ENCODE data around the gene GOLT1B. TPM values are rescaled to one million over a fixed set of nuclear protein-coding genes. Genes with fewer than 3 reads are reported as not detected.
"Not testable (repeated sequence)": the region's sequence is repeated elsewhere in the genome, so short reads cannot be mapped to it uniquely, and the experiment has no call there.

The GOLT1B gene
- 38.8 and 45.9 TPM in 2 replicates for total RNA-seq (2014; rRNA removed; shearing (Covaris generic))

GRCh38 chr12:21501258-21502163, at the start of gene GOLT1B, which contains the start of gene RECQL:
GOLT1B (plus strand) TSS chr12:21501789; CDS start chr12:21501924, 135 bp downstream.
RECQL (minus strand) TSS chr12:21501635; CDS start chr12:21499570, 2,065 bp downstream.
- H3K27ac ChIP-seq = peak within 1 kb of the TSS; percentile 66
- H3K36me3 ChIP-seq = no peaks in the 10 kb centered on the region
- no peaks in the 10 kb centered on the region for H3K9me3 ChIP-seq (replicated peaks)
- peaks cover 8% of the 10 kb centered on the region; the same call in 1 of the 2 replicates for H3K4me1 ChIP-seq
- peak within 1 kb of the TSS; percentile 86 for H3K4me3 ChIP-seq
- H3K27me3 ChIP-seq = no peaks in the 10 kb centered on the region
- peak; percentile 93 to 98 for DNase-seq

GRCh38 chr12:21453312-21453852, 48.2 kb upstream of the GOLT1B start:
- H3K27me3 ChIP-seq = no peaks in the 10 kb centered on the region
- no peaks in the 10 kb centered on the region for H3K9me3 ChIP-seq (replicated peaks)
- no peak overlapping the region for H3K27ac ChIP-seq
- no peaks in the 10 kb centered on the region for H3K4me1 ChIP-seq
- H3K4me3 ChIP-seq = no peak overlapping the region
- H3K36me3 ChIP-seq = peaks cover 18% of the 10 kb centered on the region
- DNase-seq = no peak

- H3K36me3 ChIP-seq = peaks cover 15% of the 10 kb centered on the region
- H3K4me1 ChIP-seq = no peaks in the 10 kb centered on the region
- no peak for DNase-seq
- H3K4me3 ChIP-seq = no peak overlapping the region
- no peaks in the 10 kb centered on the region for H3K27me3 ChIP-seq
- H3K9me3 ChIP-seq (replicated peaks) = no peaks in the 10 kb centered on the region
- no peak overlapping the region for H3K27ac ChIP-seq
Measured at GRCh38 chr12:21456291-21456780, 45.3 kb upstream of the GOLT1B start.

DNA sequence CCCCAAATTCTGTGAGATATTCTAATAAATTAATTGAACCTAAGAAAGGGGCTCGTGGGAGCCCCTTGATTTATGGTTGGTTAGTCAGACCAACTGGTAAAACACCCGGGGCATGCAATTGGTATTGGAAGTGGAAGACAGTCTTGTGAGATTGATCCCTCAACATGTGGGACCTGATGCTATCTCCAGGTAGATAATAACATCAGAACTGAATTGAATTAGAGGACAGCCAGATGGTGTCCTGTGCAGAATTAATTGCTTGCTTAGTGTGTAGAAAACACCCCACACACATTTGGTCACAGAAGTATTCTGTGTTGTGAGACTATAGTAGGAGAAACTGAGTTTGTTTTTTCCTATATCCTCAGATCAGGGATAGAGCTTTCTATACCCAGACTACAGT, 42.1 kb upstream of the GOLT1B start:
- peaks cover 12% of the 10 kb centered on the region for H3K36me3 ChIP-seq
- no peak for DNase-seq
- H3K9me3 ChIP-seq (replicated peaks) = no peaks in the 10 kb centered on the region
- H3K4me3 ChIP-seq = no peak overlapping the region
- H3K4me1 ChIP-seq = no peaks in the 10 kb centered on the region
- H3K27me3 ChIP-seq = no peaks in the 10 kb centered on the region
- no peak overlapping the region for H3K27ac ChIP-seq

DNA sequence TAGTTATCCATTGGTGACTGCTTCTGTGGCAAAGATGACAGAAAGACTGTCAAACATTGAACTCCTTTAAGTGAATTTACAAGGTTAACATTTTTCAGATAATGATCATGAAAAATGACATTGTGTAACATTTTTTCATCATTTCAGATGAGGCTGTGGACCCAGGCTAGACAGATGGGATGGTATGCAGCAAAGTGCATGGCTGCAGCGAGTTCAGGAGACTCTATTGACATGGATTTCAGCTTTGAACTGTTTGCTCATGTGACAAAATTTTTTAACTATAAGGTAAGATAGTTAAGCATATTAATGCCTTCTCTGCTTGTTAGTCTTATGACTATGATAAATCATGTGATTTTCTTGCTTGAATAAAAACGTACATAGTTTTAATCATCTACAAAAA, 34.3 kb upstream of the GOLT1B start:
- H3K36me3 ChIP-seq = peaks cover 14% of the 10 kb centered on the region
- not testable (repeated sequence) for H3K9me3 ChIP-seq (replicated peaks)

DNA sequence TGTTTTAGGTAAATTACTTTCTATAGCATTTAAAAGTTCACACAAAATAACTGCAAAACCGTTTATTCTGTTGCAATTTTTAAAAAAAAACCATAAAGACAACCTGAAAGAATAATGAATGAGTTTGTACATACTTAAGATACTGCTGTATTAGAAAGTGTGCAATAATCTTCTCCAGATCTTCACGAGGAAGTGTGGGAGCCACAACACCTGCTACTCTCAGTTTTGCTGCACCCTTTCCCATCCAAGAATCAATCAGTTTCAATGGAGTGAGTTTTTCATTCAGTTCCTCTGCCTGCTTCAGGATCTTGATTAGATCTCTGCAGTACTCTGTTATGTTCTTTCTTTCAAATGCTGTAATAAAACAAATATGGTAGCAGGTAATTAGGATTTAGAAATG, 30.3 kb upstream of the GOLT1B start:
- Histone ChIP-seq H3K4me1 (no peaks in the 10 kb centered on the region), H3K27me3 (no peaks in the 10 kb centered on the region), H3K4me3 (no peak overlapping the region), H3K27ac (no peak overlapping the region), H3K36me3 (peaks cover 40% of the 10 kb centered on the region), H3K9me3 (replicated peaks) (no peaks in the 10 kb centered on the region)
- DNase-seq = no peak

More for the DNA sequence above, 34.3 kb upstream of the GOLT1B start:
- not testable (repeated sequence) for H3K4me1 ChIP-seq, DNase-seq, H3K27me3 ChIP-seq, H3K4me3 ChIP-seq, H3K27ac ChIP-seq

DNA sequence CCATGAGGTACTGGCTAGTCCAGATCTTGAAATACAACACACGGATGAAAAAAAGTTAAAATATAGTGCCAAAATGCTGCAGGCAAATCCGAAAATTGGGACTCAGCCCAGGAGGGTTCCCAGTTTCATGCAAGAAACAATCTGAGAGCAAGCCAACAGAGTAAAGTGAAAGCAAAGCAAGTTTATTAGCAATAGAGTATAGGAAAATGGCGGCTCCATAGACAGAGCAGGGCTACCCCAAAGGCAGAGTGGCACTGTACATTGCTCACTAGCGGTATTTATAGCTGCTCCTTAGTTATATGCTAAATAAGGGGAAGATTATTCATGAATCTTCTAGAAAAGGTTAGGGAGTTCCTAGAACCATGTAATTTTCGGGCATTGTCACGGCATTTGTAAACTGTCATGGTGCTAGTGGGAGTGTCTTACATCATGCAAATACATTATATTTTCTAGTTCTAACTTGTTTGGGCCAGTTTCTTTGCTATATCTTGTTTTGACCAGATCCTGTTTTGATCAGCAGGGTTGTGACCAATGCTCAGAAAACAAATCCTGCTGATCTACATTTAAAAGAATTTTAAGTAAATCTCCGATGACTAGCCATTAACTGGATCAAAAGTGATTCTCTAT, 29.3 kb upstream of the GOLT1B start:
- DNase-seq = no peak
- Histone ChIP-seq H3K9me3 (replicated peaks) (no peaks in the 10 kb centered on the region), H3K27ac (no peak overlapping the region), H3K36me3 (peaks cover 43% of the 10 kb centered on the region), H3K4me3 (no peak overlapping the region), H3K27me3 (no peaks in the 10 kb centered on the region), H3K4me1 (no peaks in the 10 kb centered on the region)

GRCh38 chr12:21475552-21475951, 26.0 kb upstream of the GOLT1B start:
- Histone ChIP-seq H3K4me1 (peaks cover 4% of the 10 kb centered on the region; the same call in 1 of the 2 replicates), H3K36me3 (peaks cover 48% of the 10 kb centered on the region), H3K27ac (no peak overlapping the region), H3K4me3 (no peak overlapping the region), H3K9me3 (replicated peaks) (no peaks in the 10 kb centered on the region), H3K27me3 (no peaks in the 10 kb centered on the region)
- DNase-seq = no peak

- no peak for DNase-seq
- Histone ChIP-seq H3K4me3 (no peak overlapping the region), H3K9me3 (replicated peaks) (no peaks in the 10 kb centered on the region), H3K36me3 (peaks cover 40% of the 10 kb centered on the region), H3K27ac (no peak overlapping the region), H3K27me3 (no peaks in the 10 kb centered on the region), H3K4me1 (peaks cover 4% of the 10 kb centered on the region; the same call in 1 of the 2 replicates)
Measured at GRCh38 chr12:21476949-21477348, 24.6 kb upstream of the GOLT1B start.

GRCh38 chr12:21478756-21479455, 22.7 kb upstream of the GOLT1B start:
- H3K27ac ChIP-seq = peak overlapping the region; percentile 9; the same call in 1 of the 2 replicates
- peak; percentile 31 to 39 for DNase-seq
- H3K9me3 ChIP-seq (replicated peaks) = no peaks in the 10 kb centered on the region
- no peak overlapping the region for H3K4me3 ChIP-seq
- H3K27me3 ChIP-seq = no peaks in the 10 kb centered on the region
- H3K4me1 ChIP-seq = peaks cover 4% of the 10 kb centered on the region; the same call in 1 of the 2 replicates
- peaks cover 35% of the 10 kb centered on the region for H3K36me3 ChIP-seq

DNA sequence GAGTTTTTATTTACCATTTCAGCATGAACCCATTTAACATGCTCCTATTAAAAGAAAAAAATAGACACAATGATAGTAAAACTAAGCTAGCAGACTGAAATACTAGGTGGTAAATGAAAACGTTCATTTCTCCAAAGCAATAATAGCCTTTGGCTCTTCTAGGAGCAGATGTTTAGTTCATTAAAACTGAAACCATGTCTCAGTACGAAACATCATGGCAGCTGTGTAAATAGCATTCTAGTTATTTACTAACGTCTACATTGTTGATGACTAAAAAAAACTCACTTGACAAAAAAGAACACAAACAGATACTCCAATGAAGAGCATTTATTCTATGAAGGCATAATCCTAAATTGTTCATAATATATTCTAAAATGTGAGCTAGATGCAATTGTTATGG, 18.1 kb upstream of the GOLT1B start:
- H3K36me3 ChIP-seq = peaks cover 15% of the 10 kb centered on the region; the same call in 1 of the 2 replicates
- H3K4me3 ChIP-seq = no peak overlapping the region
- H3K4me1 ChIP-seq = peaks cover 1% of the 10 kb centered on the region; the same call in 1 of the 2 replicates
- H3K27me3 ChIP-seq = no peaks in the 10 kb centered on the region
- no peaks in the 10 kb centered on the region for H3K9me3 ChIP-seq (replicated peaks)
- no peak for DNase-seq
- H3K27ac ChIP-seq = no peak overlapping the region

DNA sequence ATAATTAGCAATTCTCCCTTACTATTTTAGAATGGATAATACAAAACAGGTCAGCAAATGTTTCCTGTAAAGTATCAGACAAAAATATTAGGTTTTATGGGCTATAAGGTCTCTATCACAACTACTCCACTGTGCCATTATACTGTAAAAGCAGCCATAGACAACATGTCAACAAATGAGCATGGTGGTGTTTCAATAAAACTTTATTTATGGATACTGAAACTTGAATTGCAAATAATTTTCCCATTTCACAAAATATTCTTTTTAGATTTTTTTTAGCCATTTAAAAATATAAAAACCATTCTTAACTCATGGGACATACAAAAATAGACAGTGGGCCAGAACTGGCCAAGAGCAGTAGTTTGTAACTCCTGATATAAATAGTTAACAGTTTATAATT, 15.6 kb upstream of the GOLT1B start:
- Histone ChIP-seq H3K27me3 (no peaks in the 10 kb centered on the region), H3K36me3 (peaks cover 21% of the 10 kb centered on the region), H3K4me3 (no peak overlapping the region), H3K4me1 (no peaks in the 10 kb centered on the region), H3K9me3 (replicated peaks) (no peaks in the 10 kb centered on the region), H3K27ac (no peak overlapping the region)
- DNase-seq = no peak

- DNase-seq = no peak
- Histone ChIP-seq H3K4me3 (no peak overlapping the region; the same call in 1 of the 2 replicates), H3K4me1 (peaks cover 8% of the 10 kb centered on the region; the same call in 1 of the 2 replicates), H3K9me3 (replicated peaks) (no peaks in the 10 kb centered on the region), H3K27me3 (no peaks in the 10 kb centered on the region), H3K36me3 (no peaks in the 10 kb centered on the region; the same call in 1 of the 2 replicates), H3K27ac (no peak overlapping the region)
Measured at GRCh38 chr12:21499765-21500164, 1.8 kb upstream of the GOLT1B start.

DNA sequence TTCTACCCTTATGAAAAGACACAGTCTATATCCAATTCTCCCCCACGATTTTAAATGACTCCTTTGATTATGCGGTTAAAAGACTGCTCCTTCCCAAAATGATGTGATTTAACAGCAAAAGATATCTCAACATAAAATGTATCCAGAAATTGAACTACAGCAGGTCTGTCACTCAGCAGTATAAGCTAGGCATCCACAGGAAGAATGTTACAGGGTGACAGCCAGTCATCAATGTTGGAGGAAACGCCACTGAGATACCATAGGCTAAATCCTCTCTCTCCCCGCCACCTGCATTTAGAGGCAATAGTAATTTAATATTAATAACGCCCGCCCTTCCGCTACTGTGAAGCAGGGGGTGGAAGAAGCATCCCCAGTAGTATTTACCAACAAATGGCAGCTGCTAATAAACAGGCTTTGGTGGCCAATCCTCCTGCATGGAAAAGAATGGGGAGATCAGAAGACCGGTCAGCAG, 767 bp upstream of the GOLT1B start:
- Histone ChIP-seq H3K4me3 (peak overlapping the region; percentile 86), H3K27ac (peak overlapping the region; percentile 66), H3K9me3 (replicated peaks) (no peaks in the 10 kb centered on the region), H3K4me1 (peaks cover 8% of the 10 kb centered on the region; the same call in 1 of the 2 replicates), H3K27me3 (no peaks in the 10 kb centered on the region), H3K36me3 (no peaks in the 10 kb centered on the region; the same call in 1 of the 2 replicates)
- DNase-seq = no peak
